Measurements from ENCODE around the gene CCDC183. TPM values are rescaled to one million over a fixed set of nuclear protein-coding genes. Genes with fewer than 3 reads are reported as not detected.

The CCDC183 gene
- total and polyA plus RNA-seq, 2 of the 4 experiments (the other 2 are of a cell fraction): under 0.01 to 0.29 TPM

GRCh38 chr9:136759436-136760325 lies 36.5 kb upstream of the CCDC183 start:
- Histone ChIP-seq H3K4me1 (ENCODE audit: control insufficient read depth, insufficient read depth, low read length) (no peaks in the 10 kb centered on the region), H2AK5ac (ENCODE audit: low read depth, low read length) (no peak overlapping the region), H3K4me2 (ENCODE audit: low read depth, low read length) (no peak overlapping the region), H4K20me1 (ENCODE audit: insufficient read depth, low read length) (no peaks in the 10 kb centered on the region), H2BK120ac (ENCODE audit: low read depth, low read length) (no peak overlapping the region), H3K23ac (ENCODE audit: low read depth, low read length) (no peak overlapping the region), H3K9me3 (ENCODE audit: control insufficient read depth, insufficient read depth, low read length) (peaks cover 12% of the 10 kb centered on the region), H4K8ac (ENCODE audit: low read depth in 2 of 2, low read length in 2 of 2) (no peak overlapping the region), H2BK20ac (ENCODE audit: low read depth, low read length) (no peak overlapping the region), H2BK15ac (ENCODE audit: low read depth, low read length) (no peak overlapping the region), H3K56ac (ENCODE audit: extremely low read depth, insufficient read depth, low read length) (no peak overlapping the region), H3K27ac (ENCODE audit: insufficient read depth, low read length) (no peak overlapping the region), H3K18ac (ENCODE audit: low read depth, low read length) (no peak overlapping the region), H3K9ac (ENCODE audit: low read depth, low read length) (no peak overlapping the region), H2AK9ac (replicated peaks; ENCODE audit: low read depth, low read length, poor library complexity) (no peak overlapping the region), H3K36me3 (ENCODE audit: control insufficient read depth, insufficient read depth, low read length) (no peaks in the 10 kb centered on the region), H4K5ac (ENCODE audit: low read depth, low read length) (no peak overlapping the region), H3K27me3 (ENCODE audit: control insufficient read depth, insufficient read depth, low read length) (no peaks in the 10 kb centered on the region; the same call in 1 of the 2 replicates), H3K4me3 (ENCODE audit: insufficient read depth, low read depth, low read length) (no peak overlapping the region), H3K14ac (replicated peaks; ENCODE audit: low read depth, low read length) (no peak overlapping the region), H2AFZ (replicated peaks; ENCODE audit: low read length, poor library complexity) (no peak overlapping the region), H3K79me1 (ENCODE audit: low read depth in 1 of 2, low read length in 2 of 2) (no peaks in the 10 kb centered on the region), H4K91ac (ENCODE audit: insufficient read depth, low read depth, low read length) (no peak overlapping the region), H3K4ac (ENCODE audit: low read depth, low read length) (no peak overlapping the region), H2BK5ac (ENCODE audit: low read depth, low read length, poor library complexity, severe bottlenecking) (no peak overlapping the region), H3K9me1 (ENCODE audit: insufficient read depth, low read length) (no peaks in the 10 kb centered on the region)
- dilution Hi-C loops (cut with HindIII; ENCODE audit: low sequenced_read_pairs, unreplicated experiment): no loop called here
- ATAC-seq (ENCODE audit: low read depth): no peak
- ChIA-PET CTCF (interaction anchor here (1.7 kb wide), 1 partner anchor 17 kb away, joined by 7 read pairs; no protein-coding TSS in a partner anchor), POLR2A (ENCODE audit: unreplicated experiment) (no interaction called here)
- intact Hi-C loops (cut with micrococcal nuclease): no loop called here
- no peak for DNase-seq
- no TSS peak for BruUV-seq (replicated peaks)
- in situ Hi-C loops (cut with MboI; ENCODE audit: low sequenced_read_pairs): no loop called here
- TF ChIP-seq RCOR1 (IDR thresholded peaks at IDR 0.05; ENCODE audit: insufficient replicate concordance, low read length): no peak
- TF ChIP-seq MAZ (IDR thresholded peaks at IDR 0.05; ENCODE audit: borderline replicate concordance, low read depth, low read length): no peak
- TF ChIP-seq CHD1 (IDR thresholded peaks at IDR 0.05; ENCODE audit: low read depth, low read length): no peak
- TF ChIP-seq BHLHE40 (IDR thresholded peaks at IDR 0.05; ENCODE audit: low read depth, low read length): no peak
- TF ChIP-seq FOS (IDR thresholded peaks at IDR 0.05; ENCODE audit: low read depth, low read length): no peak
- 80% methylated on average over 9 of the region's 27 CpGs; no CpG with 5 or more reads in 1 of the 2 experiments for WGBS, 2 experiments (ENCODE audit: extremely low coverage in 2 of 2, insufficient read length in 1 of 2)
